OCI-LY7 (cell line): ENCODE data around the gene WFDC10B. TPM values are rescaled to one million over a fixed set of nuclear protein-coding genes. Genes with fewer than 3 reads are reported as not detected.
"Not testable (repeated sequence)": the region's sequence is repeated elsewhere in the genome, so short reads cannot be mapped to it uniquely, and the experiment has no call there.

ENCODE experiments used
- BruUV-seq: library from RNA; stranded (reverse); fragments of 400-500 nt; replicated peaks from 2 replicates; lab custom pipeline; 2021; lab: Mats Ljungman, UMichigan
- CTCF ChIA-PET: fragments of 300-600 bp; sonication (Branson Sonifier 250); formaldehyde crosslinking; loops from one replicate; lab custom pipeline; 2022; ENCODE audit warnings: antibody characterized with exemption; ENCODE audit not compliant: unreplicated experiment; lab: Charles Lee
- POLR2A ChIA-PET: fragments of 300-600 bp; sonication (Branson Sonifier 250); formaldehyde crosslinking; loops from one replicate; lab custom pipeline; 2022; ENCODE audit warnings: antibody characterized with exemption; lab: Charles Lee
- DNase-seq: peaks from one replicate; pipeline ENCODE4 v3.0.0-alpha.2; 2015; ENCODE audit warnings: low spot score
- H2AFZ ChIP-seq: fragments of 200-600 bp; sonication (generic), shearing (Covaris generic); 2 replicates; pipeline ENCODE4 v1.6.1; 2014; ENCODE audit warnings: mild to moderate bottlenecking, antibody characterized with exemption, low read length, moderate library complexity
- H3K27ac ChIP-seq: fragments of 200-600 bp; sonication (generic); 2 replicates; pipeline ENCODE4 v1.5.1; 2014; ENCODE audit warnings: mixed run types, low read depth, mild to moderate bottlenecking, moderate library complexity, low read length, inconsistent platforms; ENCODE audit not compliant: poor library complexity, severe bottlenecking
- H3K36me3 ChIP-seq: fragments of 200-600 bp; sonication (generic); 2 replicates; pipeline ENCODE4 v1.6.1; 2014; ENCODE audit warnings: mild to moderate bottlenecking, antibody characterized with exemption, low read length, moderate library complexity, mixed read lengths; ENCODE audit not compliant: insufficient read depth
- H3K4me1 ChIP-seq: fragments of 200-600 bp; sonication (generic); 2 replicates; pipeline ENCODE4 v1.5.1; 2014; ENCODE audit warnings: mild to moderate bottlenecking, low read length; ENCODE audit not compliant: insufficient read depth, poor library complexity, severe bottlenecking
- H3K4me2 ChIP-seq: fragments of 200-600 bp; sonication (generic); 2 replicates; pipeline ENCODE4 v1.6.1; 2014; ENCODE audit warnings: mild to moderate bottlenecking, low read length
- H3K4me3 ChIP-seq: fragments of 200-600 bp; sonication (generic); 2 replicates; pipeline ENCODE4 v1.5.1; 2014; ENCODE audit warnings: mild to moderate bottlenecking, low read depth, low read length; ENCODE audit not compliant: poor library complexity, severe bottlenecking
- H3K79me2 ChIP-seq: fragments of 200-600 bp; sonication (generic); 2 replicates; pipeline ENCODE4 v1.6.1; 2016; ENCODE audit warnings: low read depth, mild to moderate bottlenecking, low read length, moderate library complexity, mixed read lengths; ENCODE audit not compliant: insufficient read depth
- H3K9me2 ChIP-seq: fragments of 200-600 bp; sonication (generic); 2 replicates; pipeline ENCODE4 v1.6.1; 2016; ENCODE audit warnings: mild to moderate bottlenecking, low read length, mixed read lengths; ENCODE audit not compliant: insufficient read depth
- H3K9me3 ChIP-seq: fragments of 200-600 bp; sonication (generic); 2 replicates; pipeline ENCODE4 v1.6.1; 2014; ENCODE audit warnings: mild to moderate bottlenecking, mixed run types, low read length, mixed read lengths
- H4K20me1 ChIP-seq: fragments of 200-600 bp; sonication (generic); 2 replicates; pipeline ENCODE4 v1.6.1; 2014; ENCODE audit warnings: mild to moderate bottlenecking, antibody characterized with exemption, low read length, moderate library complexity, mixed read lengths; ENCODE audit not compliant: insufficient read depth
- EZH2phosphoT487 ChIP-seq: fragments of 200-600 bp; sonication (generic); IDR thresholded peaks from 2 replicates; pipeline ENCODE4 v1.6.1; 2018; ENCODE audit warnings: low read depth, borderline replicate concordance, mild to moderate bottlenecking, mixed run types, antibody characterized with exemption, low read length, moderate library complexity, mixed read lengths
- intact Hi-C: fragments of 100-400 bp; cut with micrococcal nuclease; formaldehyde crosslinking; loops from one replicate; pipeline ENCODE4 v1.10.0; 2022; ENCODE audit not compliant: unreplicated experiment
- total RNA-seq, 2 experiments: library from RNA; depleted of rRNA in 1 of 2; stranded (reverse); fragments of >200 nt in 1 of 2; shearing (Covaris generic) in 1 of 2; gene quantifications; 2 replicates each; pipeline ENCODE4 v1.2.3, GENCODE V29; 2014 to 2022
- TF ChIP-seq, protein P1 (sequence below): fragments of 200-600 bp; sonication (generic); conservative IDR thresholded peaks from 2 replicates; pipeline ENCODE4 v1.5.1; 2014; ENCODE audit warnings: mild to moderate bottlenecking, antibody characterized with exemption, low read length, moderate library complexity, mixed read lengths

Gene WFDC10B
- total RNA-seq, 2 experiments from 2014 or later = not detected

- Histone ChIP-seq H3K9me3 (no peaks in the 10 kb centered on the region), H3K4me3 (no peak within 1 kb of the TSS), H3K9me2 (no peaks in the 10 kb centered on the region), H3K36me3 (no peaks in the 10 kb centered on the region), H3K4me1 (no peaks in the 10 kb centered on the region), H4K20me1 (no peaks in the 10 kb centered on the region), H3K79me2 (no peaks in the 10 kb centered on the region), H3K4me2 (no peak within 1 kb of the TSS), H2AFZ (no peak within 1 kb of the TSS), H3K27ac (no peak within 1 kb of the TSS)
- no peak for TF ChIP-seq EZH2phosphoT487
- TF ChIP-seq, protein P1, sequence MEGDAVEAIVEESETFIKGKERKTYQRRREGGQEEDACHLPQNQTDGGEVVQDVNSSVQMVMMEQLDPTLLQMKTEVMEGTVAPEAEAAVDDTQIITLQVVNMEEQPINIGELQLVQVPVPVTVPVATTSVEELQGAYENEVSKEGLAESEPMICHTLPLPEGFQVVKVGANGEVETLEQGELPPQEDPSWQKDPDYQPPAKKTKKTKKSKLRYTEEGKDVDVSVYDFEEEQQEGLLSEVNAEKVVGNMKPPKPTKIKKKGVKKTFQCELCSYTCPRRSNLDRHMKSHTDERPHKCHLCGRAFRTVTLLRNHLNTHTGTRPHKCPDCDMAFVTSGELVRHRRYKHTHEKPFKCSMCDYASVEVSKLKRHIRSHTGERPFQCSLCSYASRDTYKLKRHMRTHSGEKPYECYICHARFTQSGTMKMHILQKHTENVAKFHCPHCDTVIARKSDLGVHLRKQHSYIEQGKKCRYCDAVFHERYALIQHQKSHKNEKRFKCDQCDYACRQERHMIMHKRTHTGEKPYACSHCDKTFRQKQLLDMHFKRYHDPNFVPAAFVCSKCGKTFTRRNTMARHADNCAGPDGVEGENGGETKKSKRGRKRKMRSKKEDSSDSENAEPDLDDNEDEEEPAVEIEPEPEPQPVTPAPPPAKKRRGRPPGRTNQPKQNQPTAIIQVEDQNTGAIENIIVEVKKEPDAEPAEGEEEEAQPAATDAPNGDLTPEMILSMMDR = no peak
- DNase-seq = no peak
- BruUV-seq = no TSS peak
- ChIA-PET POLR2A (interaction anchor here (0.6 kb wide), 1 partner anchor 50 kb away, joined by 3 read pairs; no protein-coding TSS in a partner anchor), CTCF (no interaction called here)
- intact Hi-C loops = no loop called here
Observed at GRCh38 chr20:45701873-45702272, 2.9 kb downstream of the WFDC10B start, which contains the start of gene WFDC13. WFDC13 (plus strand) TSS chr20:45702038; CDS start chr20:45702124, 86 bp downstream.

GRCh38 chr20:45701104-45701503 is 3.7 kb downstream of the WFDC10B start:
- TF ChIP-seq, protein P1 = no peak
- TF ChIP-seq EZH2phosphoT487 = no peak
- H3K4me1 ChIP-seq = no peaks in the 10 kb centered on the region
- intact Hi-C loops = no loop called here
- H3K79me2 ChIP-seq = no peaks in the 10 kb centered on the region
- ChIA-PET POLR2A (no interaction called here), CTCF (no interaction called here)
- BruUV-seq = no TSS peak
- no peaks in the 10 kb centered on the region for H3K36me3 ChIP-seq
- no peak overlapping the region for H2AFZ ChIP-seq
- no peak overlapping the region for H3K27ac ChIP-seq
- no peak overlapping the region for H3K4me2 ChIP-seq
- no peak overlapping the region for H3K4me3 ChIP-seq
- H3K9me3 ChIP-seq = no peaks in the 10 kb centered on the region
- no peak for DNase-seq
- H3K9me2 ChIP-seq = no peaks in the 10 kb centered on the region
- H4K20me1 ChIP-seq = no peaks in the 10 kb centered on the region

DNA sequence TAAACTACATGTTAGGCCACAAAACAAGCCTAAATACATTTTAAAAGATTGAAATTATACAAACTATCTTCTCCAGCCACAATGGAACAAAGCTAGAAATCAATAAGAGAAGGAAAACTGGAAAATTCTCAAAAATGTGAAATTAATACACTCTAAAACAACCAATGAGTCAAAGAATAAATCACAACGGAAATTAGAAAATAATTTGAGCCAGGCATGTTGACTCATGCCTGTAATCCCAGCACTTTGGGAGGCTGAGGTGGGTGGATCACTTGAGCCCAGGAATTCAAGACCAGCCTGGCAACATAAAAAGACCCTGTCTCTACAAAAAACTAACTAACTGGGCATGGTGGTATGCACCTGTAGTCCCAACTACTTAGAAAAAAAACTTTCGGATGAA is 9.3 kb downstream of the WFDC10B start:
- H3K4me3 ChIP-seq = no peak overlapping the region
- BruUV-seq = no TSS peak
- no peak overlapping the region for H3K27ac ChIP-seq
- intact Hi-C loops = no loop called here
- H2AFZ ChIP-seq = no peak overlapping the region
- no peaks in the 10 kb centered on the region for H3K4me1 ChIP-seq
- no peak for DNase-seq
- H3K9me3 ChIP-seq = no peaks in the 10 kb centered on the region
- no peaks in the 10 kb centered on the region for H4K20me1 ChIP-seq
- ChIA-PET POLR2A (no interaction called here), CTCF (no interaction called here)
- H3K4me2 ChIP-seq = no peak overlapping the region
- H3K36me3 ChIP-seq = no peaks in the 10 kb centered on the region
- H3K9me2 ChIP-seq = no peaks in the 10 kb centered on the region
- H3K79me2 ChIP-seq = no peaks in the 10 kb centered on the region
- TF ChIP-seq, protein P1 = no peak
- no peak for TF ChIP-seq EZH2phosphoT487

GRCh38 chr20:45693346-45693745 is 11.5 kb downstream of the WFDC10B start:
- H3K4me3 ChIP-seq, H4K20me1 ChIP-seq, BruUV-seq, CTCF ChIA-PET, H3K79me2 ChIP-seq, H3K9me3 ChIP-seq, DNase-seq, H3K9me2 ChIP-seq, H2AFZ ChIP-seq, H3K36me3 ChIP-seq, H3K4me2 ChIP-seq, H3K4me1 ChIP-seq, H3K27ac ChIP-seq, POLR2A ChIA-PET, intact Hi-C loops: not testable (repeated sequence)
